ENCODE measurements around the gene TBC1D1.

TBC1D1 gene

GRCh38 chr4:38060829-38061431, 170.0 kb downstream of the TBC1D1 start:
- no peak for DNase-seq

DNA sequence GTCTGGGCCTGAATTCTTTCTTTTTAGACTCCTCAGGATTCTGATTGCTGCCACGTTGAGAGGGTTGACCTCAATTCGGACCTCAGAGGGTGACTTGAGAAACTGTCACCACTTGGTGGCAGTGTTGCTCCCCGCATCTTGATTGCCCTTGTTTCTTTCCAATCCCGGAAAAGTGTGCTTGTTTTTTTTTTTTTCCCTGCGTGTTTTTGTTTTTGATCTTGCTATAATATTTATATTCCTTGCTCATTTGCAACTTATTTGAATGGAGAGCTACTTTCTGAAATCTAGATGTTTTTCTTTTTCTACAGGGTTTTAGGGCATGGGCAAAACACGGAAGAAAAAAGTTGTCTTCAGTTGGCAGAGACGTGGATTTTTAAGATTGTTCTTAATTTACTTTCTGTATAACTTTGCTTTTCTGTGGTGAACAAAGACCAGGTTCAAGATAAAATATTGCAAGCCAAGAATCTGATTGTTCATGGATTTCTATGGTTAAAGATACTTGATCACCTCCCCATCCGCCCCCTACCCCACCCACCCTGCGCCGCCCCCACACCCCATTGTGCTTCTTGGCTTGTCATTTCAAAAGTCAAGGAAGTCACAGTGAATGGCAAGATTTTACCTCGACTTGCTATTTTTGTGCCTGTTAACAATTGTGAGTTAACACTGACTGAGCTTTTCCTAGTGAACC, 171.3 kb downstream of the TBC1D1 start:
- DNase-seq = peak; percentile 78

DNA sequence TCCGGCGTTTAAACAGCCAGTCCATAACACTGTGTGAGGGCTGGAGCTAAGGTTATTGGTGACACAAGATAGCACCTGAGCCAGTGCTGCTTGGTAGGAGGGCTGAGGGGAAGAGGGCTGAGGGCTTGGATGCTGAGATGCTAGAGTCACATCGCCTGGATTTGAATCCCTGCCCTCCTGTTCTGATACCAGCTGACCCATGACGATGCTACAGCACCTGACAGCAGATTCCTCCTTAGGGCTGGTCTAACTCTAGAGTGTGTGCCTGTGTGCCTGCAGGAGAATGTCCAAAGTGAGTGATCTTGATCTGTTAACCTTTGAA, 171.9 kb downstream of the TBC1D1 start:
- DNase-seq = no peak

DNA sequence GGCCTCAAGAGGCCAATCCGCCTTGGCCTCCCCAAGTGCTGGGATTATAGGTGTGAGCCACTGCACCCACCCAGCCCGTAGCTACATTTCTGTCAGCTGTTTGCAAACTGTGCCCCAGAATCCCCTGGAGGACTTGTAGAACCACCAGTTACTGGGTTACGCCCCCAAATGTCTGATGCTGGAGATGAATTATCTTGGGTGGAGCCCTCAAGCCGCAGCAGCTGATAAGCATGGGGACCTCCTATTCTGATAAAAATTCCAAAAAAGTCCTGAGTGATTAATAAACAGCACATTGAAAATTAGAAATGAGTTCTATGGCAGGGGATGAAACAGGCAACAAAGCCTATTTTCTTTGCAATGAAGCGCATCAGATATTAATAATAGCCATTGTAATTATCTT, 174.3 kb downstream of the TBC1D1 start:
- no peak for DNase-seq

DNA sequence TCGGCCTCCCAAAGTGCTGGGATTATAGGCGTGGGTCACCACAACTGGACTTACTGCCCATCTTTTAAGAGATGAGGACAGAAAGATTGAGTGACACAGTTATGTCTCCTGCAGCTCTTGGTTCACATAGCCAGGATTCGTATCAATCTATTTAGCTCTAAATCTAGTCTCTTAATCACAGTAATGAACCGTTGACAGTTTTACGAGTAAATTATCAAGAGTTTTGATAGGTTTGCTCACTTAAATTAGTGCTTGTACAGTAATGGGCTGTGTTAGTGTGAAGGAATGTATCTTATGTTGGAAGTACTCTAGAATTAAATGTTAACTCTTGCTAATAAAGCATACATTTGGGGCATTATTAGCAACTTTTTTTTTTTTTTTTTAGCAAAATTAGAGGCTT, 175.0 kb downstream of the TBC1D1 start:
- DNase-seq = no peak

- DNase-seq = no peak
Measured at GRCh38 chr4:38067499-38067898, 176.6 kb downstream of the TBC1D1 start.

- DNase-seq = no peak
Measured at GRCh38 chr4:38068107-38068506, 177.2 kb downstream of the TBC1D1 start.

DNA sequence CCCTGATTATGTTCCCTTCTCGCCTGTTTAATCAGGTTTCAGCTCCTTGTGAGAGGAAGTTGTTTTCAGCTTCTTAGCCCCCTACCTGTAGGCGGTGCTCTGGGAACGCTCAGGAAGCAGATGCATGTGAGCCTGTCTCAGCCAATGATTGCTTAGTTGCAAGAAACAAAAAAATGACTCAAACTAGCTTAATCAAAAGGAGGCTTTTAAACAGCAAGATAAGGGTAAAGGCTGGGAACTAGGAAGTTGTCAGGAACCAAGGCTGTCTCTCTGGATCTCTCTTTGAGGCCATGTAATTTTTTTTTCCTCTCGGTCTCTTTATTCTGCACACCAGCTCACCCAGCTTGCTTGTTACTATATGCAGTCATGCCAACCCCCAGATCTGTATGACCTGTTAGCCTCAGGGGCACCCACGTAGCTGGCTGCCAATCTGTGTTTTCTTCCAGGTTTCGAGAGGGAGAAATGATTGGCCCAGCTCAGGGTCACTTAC, 178.4 kb downstream of the TBC1D1 start:
- DNase-seq = peak; percentile 58

GRCh38 chr4:38071801-38072431, 181.0 kb downstream of the TBC1D1 start:
- no peak for DNase-seq

GRCh38 chr4:38072578-38072977, 181.7 kb downstream of the TBC1D1 start:
- DNase-seq = no peak

DNA sequence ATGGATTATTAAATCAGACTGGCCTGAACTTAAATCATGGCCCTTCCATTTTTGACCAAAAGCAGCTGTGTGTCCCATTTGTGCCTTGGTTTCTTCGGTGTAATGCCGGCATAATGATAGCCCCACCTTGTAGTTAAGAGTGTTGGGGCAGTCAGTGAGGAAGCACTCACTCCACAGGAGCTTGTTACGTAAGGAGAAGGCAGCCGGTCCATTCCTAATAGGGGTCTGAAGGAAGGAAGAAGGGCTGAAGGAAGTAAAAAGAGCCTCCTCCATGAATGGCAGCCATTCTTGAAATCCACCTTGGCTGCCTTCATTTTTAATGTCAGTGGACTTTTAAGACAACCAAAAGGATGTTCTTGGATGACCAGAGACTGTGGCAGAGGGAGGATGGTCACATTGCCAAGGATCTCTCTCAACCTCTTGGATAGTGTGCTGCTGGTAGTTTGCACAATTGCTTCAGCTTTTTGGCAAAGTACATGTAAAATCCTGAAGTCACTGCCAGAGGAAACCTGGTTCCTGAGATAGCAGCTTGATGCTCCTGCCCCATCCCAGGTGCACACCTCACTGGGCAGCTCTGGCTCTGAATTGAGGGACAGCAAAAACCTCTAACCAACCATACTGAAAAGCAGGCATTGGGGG, 182.8 kb downstream of the TBC1D1 start:
- no peak for DNase-seq

- no peak for DNase-seq
Measured at GRCh38 chr4:38075370-38076152, 184.7 kb downstream of the TBC1D1 start.

DNA sequence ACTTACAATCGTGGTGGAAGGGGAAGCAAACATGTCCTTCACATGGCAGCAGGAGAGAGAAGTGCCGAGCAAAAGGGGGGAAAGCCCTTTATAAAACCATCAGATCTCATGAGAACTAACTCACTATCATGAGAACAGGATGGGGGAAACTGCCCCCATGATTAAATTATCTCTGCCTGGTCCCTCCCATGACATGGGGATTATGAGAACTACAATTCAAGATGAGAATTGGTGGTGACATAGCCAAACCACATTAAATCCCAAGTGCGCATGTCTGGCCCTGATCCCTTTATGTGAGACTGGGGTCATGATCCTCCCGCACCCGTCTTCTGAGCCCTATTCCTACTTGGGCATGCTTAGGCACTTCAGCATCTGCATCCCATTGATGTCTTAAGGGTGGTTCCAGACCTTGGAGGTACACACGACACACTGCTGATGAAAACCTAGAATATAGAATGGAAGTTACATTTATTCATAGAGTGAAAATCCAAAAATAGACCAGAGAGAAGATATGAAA, 185.3 kb downstream of the TBC1D1 start:
- DNase-seq = no peak

- no peak for DNase-seq
Measured at GRCh38 chr4:38077791-38078489, 187.1 kb downstream of the TBC1D1 start.

- DNase-seq = no peak
Measured at GRCh38 chr4:38078590-38079421, 187.9 kb downstream of the TBC1D1 start.

- no peak for DNase-seq
Measured at GRCh38 chr4:38080061-38080974, 189.4 kb downstream of the TBC1D1 start.

DNA sequence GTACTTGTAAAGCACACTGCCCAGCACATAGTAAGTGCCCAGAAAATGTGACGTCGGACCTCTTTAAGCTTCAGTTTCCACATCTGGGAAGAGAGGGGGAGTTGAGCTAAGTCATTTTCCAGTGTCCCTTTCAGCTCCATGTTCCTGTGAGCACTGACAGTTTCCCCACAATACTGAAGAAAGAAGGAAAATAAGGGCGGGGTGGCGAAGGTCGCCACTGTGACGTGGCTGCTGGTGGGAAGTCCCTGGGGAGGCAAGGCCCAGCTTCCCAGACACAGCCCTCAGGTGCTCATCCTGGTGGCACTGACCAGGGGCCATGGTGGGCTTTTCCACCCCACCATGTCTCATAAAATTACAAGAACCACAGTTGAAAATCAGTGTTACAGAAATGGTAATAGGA, 191.1 kb downstream of the TBC1D1 start:
- no peak for DNase-seq

GRCh38 chr4:38082424-38083385, 191.8 kb downstream of the TBC1D1 start:
- DNase-seq = no peak

Measured in CD4-positive, alpha-beta T cell treated with Interleukin-6 for 4 hours (primary cell).